IPS DF 6.9 (cell line): ENCODE data around the gene FBP1.

ENCODE experiments used
- DNase-seq: peaks from one replicate; pipeline ENCODE4 v3.0.0-alpha.2; 2013; ENCODE audit warnings: low read depth, low spot score
- H3K27ac ChIP-seq: one replicate; pipeline ENCODE4 v1.5.1; 2013; ENCODE audit warnings: low read length, control low read depth
- H3K27me3 ChIP-seq: 2 replicates; pipeline ENCODE4 v1.6.1; 2013; ENCODE audit warnings: mild to moderate bottlenecking, low read length; ENCODE audit not compliant: control insufficient read depth, insufficient read depth
- H3K36me3 ChIP-seq: 2 replicates; pipeline ENCODE4 v1.6.1; 2013; ENCODE audit warnings: low read length; ENCODE audit not compliant: control insufficient read depth, insufficient read depth
- H3K4me1 ChIP-seq: 2 replicates; pipeline ENCODE4 v1.6.1; 2013; ENCODE audit warnings: low read length; ENCODE audit not compliant: control insufficient read depth, insufficient read depth
- H3K4me3 ChIP-seq: 2 replicates; pipeline ENCODE4 v1.5.1; 2013; ENCODE audit warnings: mild to moderate bottlenecking, low read length
- H3K9me3 ChIP-seq: 2 replicates; pipeline ENCODE4 v1.6.1; 2013; ENCODE audit warnings: low read length, inconsistent platforms; ENCODE audit not compliant: control insufficient read depth, insufficient read depth
- WGBS: extraction: QIAGEN DNeasy Blood & Tissue Kit; methylation state at CpG from one replicate; pipeline ENCODE4 v1.1.7; 2013; ENCODE audit warnings: mixed read lengths, missing lambda C conversion rate; ENCODE audit not compliant: insufficient read length, insufficient coverage; 5-methylcytosine and 5-hydroxymethylcytosine counted together

The FBP1 gene

DNA sequence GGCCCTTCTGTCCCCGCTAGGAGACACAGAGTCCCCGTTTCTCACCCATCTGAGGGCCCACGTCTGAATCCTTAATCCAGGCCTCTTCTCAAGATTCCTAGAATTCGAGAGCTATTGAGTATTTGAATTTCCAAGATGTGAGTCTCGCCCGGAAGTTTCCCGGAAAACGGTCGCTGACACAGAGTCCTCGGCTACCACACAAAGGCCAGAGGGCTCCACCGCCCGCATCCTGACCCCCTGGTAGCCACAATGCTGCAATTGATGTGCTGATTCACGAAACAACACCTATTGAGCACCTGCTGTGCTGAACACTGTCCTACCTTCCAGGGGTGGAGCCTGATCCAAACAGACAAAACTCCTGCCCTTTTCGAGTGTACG, 670 bp upstream of the FBP1 start:
- Histone ChIP-seq H3K27ac (no peak overlapping the region), H3K36me3 (no peaks in the 10 kb centered on the region), H3K9me3 (no peaks in the 10 kb centered on the region), H3K27me3 (peaks cover 26% of the 10 kb centered on the region), H3K4me3 (peak overlapping the region; percentile 29; the same call in 1 of the 2 replicates), H3K4me1 (no peaks in the 10 kb centered on the region)
- no CpG with 5 or more reads among the region's 15 CpGs for WGBS
- no peak for DNase-seq

DNA sequence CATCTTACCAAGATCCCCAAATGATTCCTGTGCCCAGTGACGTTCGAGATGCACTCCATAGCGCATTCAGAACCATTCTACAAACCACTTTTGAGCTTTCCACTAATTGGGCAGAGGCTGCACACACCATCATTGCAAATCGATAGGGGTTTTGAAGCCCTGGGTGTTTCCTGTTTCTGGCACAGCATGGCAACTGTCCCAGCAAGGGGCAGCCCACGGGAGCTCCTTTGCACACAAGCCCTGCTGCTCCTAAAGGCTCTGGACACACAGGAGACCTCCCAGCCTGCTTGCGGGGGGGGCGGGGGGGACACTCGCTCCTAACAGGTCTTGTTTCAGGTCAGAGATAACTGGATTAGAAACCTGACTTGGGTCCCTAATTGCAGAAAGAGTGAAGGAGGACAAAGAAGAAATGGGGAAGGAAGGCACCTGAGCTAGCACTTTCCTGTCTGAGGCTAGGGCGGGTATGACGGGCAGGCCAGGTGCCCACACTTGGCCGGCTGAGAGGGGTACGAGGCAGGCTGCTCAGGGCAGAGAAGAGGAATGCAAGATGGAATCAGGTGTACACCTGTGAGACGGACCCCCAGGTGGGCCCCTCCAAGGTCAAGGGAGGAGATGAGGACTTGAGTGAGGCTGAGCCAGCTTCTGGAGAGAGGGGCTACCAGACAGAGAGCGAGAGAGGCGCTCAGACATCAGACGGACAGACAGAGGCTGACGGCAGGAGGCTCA, 820 bp downstream of the FBP1 start:
- H3K4me1 ChIP-seq = no peaks in the 10 kb centered on the region
- no peak for DNase-seq
- H3K27me3 ChIP-seq = peaks cover 26% of the 10 kb centered on the region
- no peaks in the 10 kb centered on the region for H3K9me3 ChIP-seq
- no peaks in the 10 kb centered on the region for H3K36me3 ChIP-seq
- no peak overlapping the region for H3K27ac ChIP-seq
- WGBS = no CpG with 5 or more reads among the region's 17 CpGs
- H3K4me3 ChIP-seq = peak overlapping the region; percentile 29; the same call in 1 of the 2 replicates

DNA sequence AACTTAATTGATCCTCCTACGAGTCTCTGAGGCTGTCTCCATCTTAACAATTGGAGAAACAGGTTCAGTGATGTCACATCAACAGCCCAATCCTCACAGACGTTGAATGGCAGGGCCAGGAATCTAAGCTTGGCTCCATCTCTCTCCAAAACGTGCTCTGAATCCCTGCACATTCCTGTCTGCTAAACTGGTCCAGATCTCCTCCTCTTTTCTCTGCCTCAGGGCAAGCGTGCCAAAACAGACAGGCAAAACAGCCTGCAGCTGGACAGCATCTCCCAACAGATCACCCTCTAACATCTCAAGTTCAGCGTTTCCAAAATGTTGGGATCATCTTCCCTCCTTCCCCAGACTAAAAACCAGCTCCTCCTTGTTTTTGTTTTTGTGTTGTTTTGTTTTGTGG, 6.6 kb downstream of the FBP1 start:
- WGBS = no CpG with 5 or more reads among the region's 5 CpGs
- no peak overlapping the region for H3K27ac ChIP-seq
- no peaks in the 10 kb centered on the region for H3K9me3 ChIP-seq
- H3K4me3 ChIP-seq = no peak overlapping the region
- peaks cover 3% of the 10 kb centered on the region; the same call in 1 of the 2 replicates for H3K27me3 ChIP-seq
- no peaks in the 10 kb centered on the region for H3K36me3 ChIP-seq
- H3K4me1 ChIP-seq = peaks cover 2% of the 10 kb centered on the region; the same call in 1 of the 2 replicates
- no peak for DNase-seq

DNA sequence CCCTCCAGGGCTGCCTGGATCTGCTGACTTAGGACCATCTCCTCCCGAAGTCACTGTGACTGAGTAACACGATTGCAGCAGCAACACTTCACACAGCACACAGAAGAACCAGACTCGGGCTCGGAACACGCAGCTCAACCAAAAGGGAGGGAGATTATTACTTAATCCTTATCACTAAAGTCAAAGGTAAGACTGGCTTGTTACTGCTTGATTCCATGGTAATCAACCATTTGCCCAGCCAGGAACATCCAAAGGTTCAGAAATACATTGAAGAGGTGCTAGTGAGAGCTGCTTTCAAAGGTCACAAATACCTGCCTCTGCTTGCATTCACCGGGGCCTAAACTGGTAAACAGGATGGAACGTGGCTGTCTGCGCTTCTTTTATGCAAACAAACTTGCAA, 7.7 kb downstream of the FBP1 start:
- H3K27me3 ChIP-seq = no peaks in the 10 kb centered on the region
- no peak overlapping the region for H3K27ac ChIP-seq
- no CpG with 5 or more reads among the region's 8 CpGs for WGBS
- H3K9me3 ChIP-seq = no peaks in the 10 kb centered on the region
- peaks cover 2% of the 10 kb centered on the region; the same call in 1 of the 2 replicates for H3K4me1 ChIP-seq
- no peak for DNase-seq
- H3K36me3 ChIP-seq = no peaks in the 10 kb centered on the region
- H3K4me3 ChIP-seq = no peak overlapping the region

DNA sequence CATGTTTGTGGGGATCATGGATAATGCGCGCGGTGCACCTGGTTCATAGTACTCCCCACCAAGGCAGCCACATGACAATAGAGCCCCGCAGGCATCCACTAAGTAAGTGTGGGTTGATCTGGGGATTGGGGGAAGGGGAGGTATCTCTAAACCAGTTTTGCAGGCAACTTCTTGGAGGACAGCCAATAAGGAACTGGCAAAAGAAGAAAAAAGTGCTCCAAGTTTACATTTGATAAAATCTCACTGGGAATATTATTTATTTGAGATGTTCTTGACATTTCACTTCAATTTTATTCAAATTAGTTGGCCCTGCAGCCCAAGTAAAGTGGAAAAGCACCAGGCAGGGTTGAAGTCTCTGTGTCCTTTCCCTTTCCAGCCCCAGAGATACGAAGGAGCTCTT, 8.5 kb downstream of the FBP1 start:
- no peak overlapping the region for H3K4me3 ChIP-seq

DNA sequence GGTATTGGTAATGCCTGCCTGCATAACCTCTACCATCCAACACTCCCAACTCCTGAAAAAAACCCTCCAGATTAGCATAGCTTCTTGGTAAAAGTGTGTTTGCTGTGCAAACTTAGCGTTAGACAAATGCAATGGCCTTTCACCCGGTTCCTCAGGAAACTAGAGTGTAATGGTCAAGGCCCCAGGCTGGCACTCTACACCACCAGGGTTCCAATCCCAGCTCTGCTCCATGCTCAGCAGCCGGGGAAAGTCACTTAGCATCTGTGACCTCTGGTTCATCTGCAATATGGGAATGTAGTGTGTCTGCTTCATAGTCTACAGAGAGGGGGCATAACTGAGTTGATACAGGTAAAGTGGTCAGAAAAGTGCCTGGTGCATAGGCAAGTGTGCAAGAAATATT, 9.0 kb downstream of the FBP1 start:
- no peaks in the 10 kb centered on the region for H3K9me3 ChIP-seq
- H3K4me3 ChIP-seq = no peak overlapping the region
- no CpG with 5 or more reads among the region's 3 CpGs for WGBS
- no peaks in the 10 kb centered on the region for H3K36me3 ChIP-seq
- H3K27ac ChIP-seq = no peak overlapping the region
- no peak for DNase-seq
- H3K27me3 ChIP-seq = no peaks in the 10 kb centered on the region
- peaks cover 2% of the 10 kb centered on the region; the same call in 1 of the 2 replicates for H3K4me1 ChIP-seq

More for the DNA sequence above, 8.5 kb downstream of the FBP1 start:
- DNase-seq = no peak
- Histone ChIP-seq H3K27ac (no peak overlapping the region), H3K4me1 (peaks cover 2% of the 10 kb centered on the region; the same call in 1 of the 2 replicates), H3K36me3 (no peaks in the 10 kb centered on the region), H3K9me3 (no peaks in the 10 kb centered on the region), H3K27me3 (no peaks in the 10 kb centered on the region)
- no CpG with 5 or more reads among the region's 5 CpGs for WGBS

DNA sequence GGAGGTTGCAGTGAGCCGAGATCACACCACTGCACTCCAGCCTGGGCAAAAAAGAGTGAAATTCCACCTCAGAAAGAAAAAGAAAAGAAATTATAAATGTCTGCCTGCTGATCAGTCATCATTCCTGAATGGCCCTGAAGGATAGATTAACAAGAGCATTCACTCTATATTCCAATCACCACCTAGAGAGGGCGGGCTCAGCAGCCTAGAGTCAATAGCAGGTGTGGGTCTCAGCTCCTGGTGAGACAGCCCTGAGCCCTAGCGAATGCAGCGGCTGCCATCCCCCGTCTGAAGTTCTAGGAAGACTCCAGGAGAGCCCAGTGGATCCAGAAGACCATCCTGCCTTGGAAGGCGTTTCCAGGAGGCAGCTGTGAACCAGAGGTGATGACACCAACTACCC, 12.0 kb downstream of the FBP1 start:
- no peaks in the 10 kb centered on the region for H3K36me3 ChIP-seq
- no CpG with 5 or more reads among the region's 6 CpGs for WGBS
- no peaks in the 10 kb centered on the region for H3K9me3 ChIP-seq
- H3K27ac ChIP-seq = no peak overlapping the region
- no peak overlapping the region for H3K4me3 ChIP-seq
- H3K4me1 ChIP-seq = peaks cover 2% of the 10 kb centered on the region; the same call in 1 of the 2 replicates
- no peak for DNase-seq
- H3K27me3 ChIP-seq = no peaks in the 10 kb centered on the region

DNA sequence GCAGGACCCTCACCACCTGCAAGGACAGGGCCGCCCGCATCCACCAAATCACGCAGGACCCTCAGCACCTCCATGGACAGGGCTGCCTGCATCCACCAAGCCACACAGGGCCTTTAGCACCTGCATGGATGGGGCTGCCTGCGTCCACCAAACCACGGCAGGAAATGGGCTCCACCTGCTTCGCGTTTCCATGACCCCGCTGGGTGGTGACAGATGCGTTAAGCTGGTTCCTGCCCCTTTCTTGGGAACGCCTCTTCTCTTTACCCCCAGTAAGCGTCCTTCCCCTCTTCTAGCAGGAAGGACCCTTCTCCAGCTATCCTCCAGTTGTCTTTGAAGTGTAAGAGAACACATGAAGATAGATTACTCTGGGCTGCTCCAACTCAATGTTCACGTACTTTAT, 13.5 kb downstream of the FBP1 start:
- no peak for DNase-seq
- Histone ChIP-seq H3K27ac (no peak overlapping the region), H3K4me1 (0 out of 2 replicates have a peak, but pooled peaks cover 2% of the 10 kb centered on the region), H3K4me3 (no peak overlapping the region), H3K27me3 (no peaks in the 10 kb centered on the region), H3K36me3 (no peaks in the 10 kb centered on the region), H3K9me3 (no peaks in the 10 kb centered on the region)
- WGBS = no CpG with 5 or more reads among the region's 12 CpGs

DNA sequence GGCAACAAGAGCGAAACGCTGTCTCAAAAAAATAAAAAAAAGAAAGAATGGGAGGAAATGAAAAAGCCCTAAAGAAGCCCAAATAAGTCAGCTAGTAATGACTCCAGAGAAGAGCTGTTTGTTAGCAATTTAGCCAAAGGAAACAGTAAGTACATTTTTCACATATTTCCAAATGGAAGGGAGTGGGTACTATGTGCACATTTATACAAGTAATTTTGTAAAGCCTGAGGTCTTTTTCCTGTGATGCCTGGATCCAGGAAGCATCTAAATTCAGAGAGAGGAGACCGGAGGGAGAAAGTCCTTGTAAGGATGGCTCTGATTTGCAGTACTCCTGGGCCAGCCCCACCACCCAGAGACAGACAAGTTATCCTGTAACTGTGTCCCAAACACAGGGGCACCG, 14.7 kb downstream of the FBP1 start:
- WGBS = no CpG with 5 or more reads among the region's 4 CpGs
- DNase-seq = no peak
- Histone ChIP-seq H3K4me3 (no peak overlapping the region), H3K27ac (no peak overlapping the region), H3K4me1 (no peaks in the 10 kb centered on the region), H3K27me3 (no peaks in the 10 kb centered on the region), H3K9me3 (no peaks in the 10 kb centered on the region), H3K36me3 (no peaks in the 10 kb centered on the region)

DNA sequence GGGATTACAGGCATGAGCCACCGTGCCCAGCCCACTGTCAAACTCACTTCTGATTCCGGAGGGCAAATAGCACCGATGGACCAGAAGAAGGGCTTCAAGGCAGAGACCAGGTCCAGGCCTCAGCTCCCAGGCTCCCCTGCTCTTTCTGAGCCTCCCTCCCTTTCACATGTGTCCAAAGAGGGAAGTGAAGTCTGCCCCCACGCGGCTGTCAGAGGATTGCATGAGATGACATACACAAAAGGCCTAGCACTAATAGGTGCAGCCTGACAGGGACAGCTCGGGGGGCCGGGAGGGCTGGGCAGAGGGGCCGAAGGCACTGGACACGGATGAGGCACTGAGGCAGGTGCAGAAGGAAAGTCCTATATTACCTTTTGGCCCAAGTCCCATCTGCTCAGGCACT, 16.1 kb downstream of the FBP1 start:
- no peaks in the 10 kb centered on the region for H3K27me3 ChIP-seq
- H3K36me3 ChIP-seq = no peaks in the 10 kb centered on the region
- WGBS = no CpG with 5 or more reads among the region's 9 CpGs
- no peaks in the 10 kb centered on the region for H3K4me1 ChIP-seq
- no peaks in the 10 kb centered on the region for H3K9me3 ChIP-seq
- H3K4me3 ChIP-seq = no peak overlapping the region
- no peak overlapping the region for H3K27ac ChIP-seq
- no peak for DNase-seq
